Ovary (tissue), 3 donors: Measurements from ENCODE around the gene CLASP1.

Experiments used
- CTCF ChIP-seq, 3 donors: fragments of 450-650 bp in 2 of 3; fragments of 200-600 bp in 1 of 3; IDR thresholded peaks; one replicate each; pipeline versions ENCODE4 v1.5.1 to v1.8.0; 2016 to 2022; ENCODE audit warnings: antibody characterized with exemption in 3 of 3, mild to moderate bottlenecking in 1 of 3
- EP300 ChIP-seq: sonication (generic); formaldehyde crosslinking; IDR thresholded peaks from one replicate; pipeline ENCODE4 v1.6.1; 2017; ENCODE audit warnings: antibody characterized with exemption
- POLR2A ChIP-seq: fragments of 450-650 bp; IDR thresholded peaks from one replicate; pipeline ENCODE4 v1.6.1; 2017; ENCODE audit warnings: antibody characterized with exemption, mild to moderate bottlenecking, moderate library complexity
- donor health status: DM: no; HTN: no; CAD: no.

- TF ChIP-seq CTCF (IDR thresholded peaks at IDR 0.05) (no peak), POLR2A (no peak), EP300 (no peak)
Measured at GRCh38 chr2:121483846-121484245, 165.4 kb downstream of the CLASP1 start.
